Transverse colon (tissue), 4 donors: Measurements from ENCODE around the gene UBE2E1. TPM values are rescaled to one million over a fixed set of nuclear protein-coding genes. Genes with fewer than 3 reads are reported as not detected.

ENCODE experiments used
- DNase-seq: peaks from one replicate; pipeline ENCODE4 v3.0.0-alpha.2; 2019
- H3K27ac ChIP-seq, 4 donors: fragments of 200-600 bp; sonication (generic); 2 replicates each; pipeline ENCODE4 v1.5.1; 2016 to 2018; ENCODE audit warnings: inconsistent platforms in 4 of 4
- H3K27me3 ChIP-seq: fragments of 200-600 bp; sonication (generic); 2 replicates; pipeline ENCODE4 v1.5.1; 2017; ENCODE audit warnings: inconsistent platforms
- H3K36me3 ChIP-seq, 4 donors: fragments of 200-600 bp; sonication (generic); 2 replicates each; pipeline ENCODE4 v1.5.1; 2017 to 2019; ENCODE audit warnings: inconsistent platforms in 4 of 4
- H3K4me1 ChIP-seq, 4 donors: fragments of 200-600 bp; sonication (generic); 2 replicates each; pipeline ENCODE4 v1.5.1; 2017 to 2020; ENCODE audit warnings: inconsistent platforms in 4 of 4
- H3K4me3 ChIP-seq, 4 donors: fragments of 200-600 bp; sonication (generic); 1 replicate in 1 of 4; 2 replicates in 3 of 4; pipeline versions ENCODE4 v1.5.1 to v1.6.1; 2017 to 2019; ENCODE audit warnings: inconsistent platforms in 4 of 4
- H3K9me3 ChIP-seq, 2 donors: fragments of 200-600 bp; sonication (generic); 2 replicates each; pipeline ENCODE4 v1.5.1; 2017 to 2019; ENCODE audit warnings: inconsistent platforms in 2 of 2
- CTCF ChIP-seq, 5 experiments: fragments of 200-600 bp in 3 of 5; fragments of 450-650 bp in 2 of 5; sonication (generic) in 3 of 5; IDR thresholded peaks; 1 replicate in 2 of 5; 2 replicates in 3 of 5; pipeline ENCODE4 v1.5.1; 2016 to 2017; ENCODE audit warnings: antibody characterized with exemption in 5 of 5, inconsistent platforms in 3 of 5, mild to moderate bottlenecking in 2 of 5, moderate library complexity in 1 of 5
- EP300 ChIP-seq: sonication (generic); formaldehyde crosslinking; IDR thresholded peaks from one replicate; pipeline ENCODE4 v1.6.1; 2017; ENCODE audit warnings: antibody characterized with exemption, low read depth
- POLR2A ChIP-seq: fragments of 450-650 bp; IDR thresholded peaks from one replicate; pipeline ENCODE4 v1.6.1; 2016; ENCODE audit warnings: antibody characterized with exemption, mild to moderate bottlenecking, moderate library complexity
- POLR2AphosphoS5 ChIP-seq, 3 donors: sonication (generic); formaldehyde crosslinking; IDR thresholded peaks; one replicate each; pipeline ENCODE4 v1.6.1; 2016; ENCODE audit warnings: antibody characterized with exemption in 3 of 3
- WGBS, 2 donors: methylation state at CpG; one replicate each; pipeline ENCODE4 v1.1.5; 2018; ENCODE audit warnings: low coverage in 1 of 2; 5-methylcytosine and 5-hydroxymethylcytosine counted together
- in situ Hi-C, 4 donors: fragments of 200-750 bp; cut with MboI; loops; one replicate each; pipeline versions ENCODE4 v1.15.0 to v1.15.1; 2017; ENCODE audit warnings: low sequenced_read_pairs in 3 of 4, low pct_ligation_motif_present in 1 of 4, low pct_unique_long_range_greater_than_20kb in 1 of 4
- intact Hi-C: fragments of 100-400 bp; cut with DNase I; formaldehyde crosslinking; loops from one replicate; pipeline ENCODE4 v1.15.1; 2023; ENCODE audit warnings: low total_unique reads
- total RNA-seq, 4 donors: library from RNA; depleted of rRNA; stranded (reverse); fragments of >200 nt; gene quantifications; one replicate each; pipeline ENCODE4 v1.1.0, GENCODE V29; 2016

The UBE2E1 gene
- total RNA-seq, 4 donors from 2014 or later: 62.0 to 109 (median 76.9) TPM

- H3K27ac ChIP-seq: no peak overlapping the region
- intact Hi-C loops: no loop called here
- H3K4me1 ChIP-seq: peaks cover 0 to 7% (median 2%) of the 10 kb centered on the region in 4 donors
- in situ Hi-C loops: loop anchor here in 3 of 4 donors (25.0 kb wide), 2 partner anchors 353 to 803 kb away; no protein-coding TSS in a partner anchor
- H3K4me3 ChIP-seq: no peak overlapping the region
- H3K9me3 ChIP-seq: no peaks in the 10 kb centered on the region
- H3K27me3 ChIP-seq: no peaks in the 10 kb centered on the region
- H3K36me3 ChIP-seq: no peaks in the 10 kb centered on the region
- WGBS, 2 donors: 91 to 93% methylated on average over 2 of the region's 2 CpGs
- DNase-seq: no peak
- TF ChIP-seq CTCF (IDR thresholded peaks at IDR 0.05): peak in 2 of 5 experiments; percentile 7 to 20
- TF ChIP-seq POLR2A: no peak
These were observed 78.7 kb downstream of the UBE2E1 start for GRCh38 chr3:23884481-23884880.

DNA sequence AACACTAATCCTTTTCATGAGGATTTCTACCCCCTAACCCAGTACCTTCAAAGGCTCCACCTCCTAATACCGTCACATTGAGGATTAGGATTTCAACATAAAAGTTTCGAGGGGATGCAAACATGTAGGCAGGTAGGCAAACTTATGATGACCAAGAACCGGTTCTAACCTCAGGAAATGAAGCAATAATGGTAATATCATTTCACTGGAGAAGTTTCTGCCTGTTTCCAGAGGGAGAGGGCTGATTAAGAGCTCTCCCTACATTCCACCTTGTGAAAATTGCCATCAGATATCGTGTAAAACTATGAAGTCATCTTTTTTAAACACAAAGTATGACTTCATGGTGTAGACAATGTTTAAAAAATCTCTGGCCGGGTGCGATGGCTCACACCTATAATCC, 79.5 kb downstream of the UBE2E1 start:
- Histone ChIP-seq H3K36me3 (no peaks in the 10 kb centered on the region), H3K4me1 (peaks cover 0 to 7% (median 2%) of the 10 kb centered on the region in 4 donors), H3K27ac (no peak overlapping the region), H3K27me3 (no peaks in the 10 kb centered on the region), H3K9me3 (no peaks in the 10 kb centered on the region), H3K4me3 (no peak overlapping the region)
- in situ Hi-C loops (loop anchor here in 3 of 4 donors (25.0 kb wide), 2 partner anchors 352 to 802 kb away; no protein-coding TSS in a partner anchor), intact Hi-C loops (no loop called here)
- no peak for TF ChIP-seq POLR2A
- no peak for TF ChIP-seq POLR2AphosphoS5 (IDR thresholded peaks at IDR 0.05)
- TF ChIP-seq EP300: no peak
- TF ChIP-seq CTCF (IDR thresholded peaks at IDR 0.05): no peak
- 92 to 96% methylated on average over 3 to 6 of the region's 6 CpGs for WGBS, 2 donors
- no peak for DNase-seq

- in situ Hi-C loops: loop anchor here in 3 of 4 donors (25.0 kb wide), 2 partner anchors 351 to 801 kb away; no protein-coding TSS in a partner anchor
- intact Hi-C loops: no loop called here
- 90 to 98% methylated on average over 3 of the region's 3 CpGs for WGBS, 2 donors
These were observed 80.6 kb downstream of the UBE2E1 start for GRCh38 chr3:23886311-23886710.

GRCh38 chr3:23888617-23889228, 83.0 kb downstream of the UBE2E1 start:
- Histone ChIP-seq H3K27ac (no peak overlapping the region), H3K4me3 (no peak overlapping the region), H3K27me3 (no peaks in the 10 kb centered on the region), H3K9me3 (no peaks in the 10 kb centered on the region), H3K36me3 (no peaks in the 10 kb centered on the region), H3K4me1 (no peaks in the 10 kb centered on the region)
- no peak for DNase-seq
- intact Hi-C loops (no loop called here), in situ Hi-C loops (loop anchor here in 3 of 4 donors (25.0 kb wide), 2 partner anchors 349 to 799 kb away; no protein-coding TSS in a partner anchor)
- TF ChIP-seq CTCF (IDR thresholded peaks at IDR 0.05) (peak; percentile 70 to 92 (median 88)), POLR2A (no peak), EP300 (no peak), POLR2AphosphoS5 (IDR thresholded peaks at IDR 0.05) (no peak)
- WGBS, 2 donors: 52 to 62% methylated on average over 3 of the region's 3 CpGs

More at GRCh38 chr3:23886311-23886710, 80.6 kb downstream of the UBE2E1 start:
- Histone ChIP-seq H3K4me3 (no peak overlapping the region), H3K9me3 (no peaks in the 10 kb centered on the region), H3K36me3 (no peaks in the 10 kb centered on the region), H3K27me3 (no peaks in the 10 kb centered on the region), H3K4me1 (no peaks in the 10 kb centered on the region), H3K27ac (no peak overlapping the region)
- no peak for DNase-seq
- TF ChIP-seq EP300 (no peak), CTCF (IDR thresholded peaks at IDR 0.05) (no peak), POLR2A (no peak), POLR2AphosphoS5 (IDR thresholded peaks at IDR 0.05) (no peak)
